SK-N-SH (cell line): ENCODE results near the gene RBL2. TPM values are rescaled to one million over a fixed set of nuclear protein-coding genes. Genes with fewer than 3 reads are reported as not detected.

Experiments
- CTCF ChIA-PET: fragments of 300-600, 350-600 bp; formaldehyde crosslinking; extraction: SDS; loops from one replicate; lab custom pipeline; 2021; lab: Yijun Ruan, JAX
- POLR2A ChIA-PET: fragments of 350-600 bp; sonication (Branson Sonifier 250); formaldehyde crosslinking; extraction: SDS; loops from one replicate; lab custom pipeline; 2020; ENCODE audit warnings: antibody characterized with exemption, inconsistent platforms; lab: Yijun Ruan, JAX
- DNase-seq: peaks from one replicate; pipeline ENCODE4 v3.0.0; 2012
- H2AFZ ChIP-seq: fragments of 200-600 bp; sonication (generic); 2 replicates; pipeline ENCODE4 v1.8.1; 2016; ENCODE audit warnings: antibody characterized with exemption, mild to moderate bottlenecking, low read depth
- H3F3A ChIP-seq: fragments of 200-600 bp; sonication (generic); replicated peaks from 2 replicates; pipeline ENCODE3; 2016; ENCODE audit warnings: antibody characterized with exemption, mild to moderate bottlenecking; ENCODE audit not compliant: insufficient read depth
- H3K27ac ChIP-seq, 2 experiments: fragments of 200-500 bp in 1 of 2; fragments of 200-600 bp in 1 of 2; sonication (Bioruptor generic) in 1 of 2; sonication (generic), shearing (Covaris generic) in 1 of 2; 2 replicates each; pipeline versions ENCODE4 v1.5.1 to v1.6.1; 2014 to 2016; ENCODE audit warnings: low read depth in 2 of 2, inconsistent platforms in 1 of 2, low read length in 1 of 2, mild to moderate bottlenecking in 1 of 2, mixed read lengths in 1 of 2
- H3K27me3 ChIP-seq: fragments of 200-600 bp; sonication (generic), shearing (Covaris generic); 2 replicates; pipeline ENCODE4 v1.6.1; 2016; ENCODE audit warnings: mixed run types; ENCODE audit not compliant: insufficient read depth
- H3K36me3 ChIP-seq, 2 experiments: fragments of 200-500 bp in 1 of 2; fragments of 200-600 bp in 1 of 2; sonication (Bioruptor generic) in 1 of 2; sonication (generic) in 1 of 2; replicated peaks in 1 of 2; 2 replicates each; pipeline versions ENCODE3 to v1.5.1; 2014 to 2016; ENCODE audit warnings: low read length in 1 of 2, mild to moderate bottlenecking in 1 of 2; ENCODE audit not compliant: insufficient read depth in 2 of 2, control insufficient read depth in 1 of 2
- H3K4me1 ChIP-seq, 2 experiments: fragments of 200-500 bp in 1 of 2; fragments of 200-600 bp in 1 of 2; sonication (Bioruptor generic) in 1 of 2; sonication (generic), shearing (Covaris generic) in 1 of 2; 2 replicates each; pipeline versions ENCODE4 v1.5.1 to v1.6.1; 2014 to 2016; ENCODE audit warnings: low read depth in 1 of 2, low read length in 1 of 2, mixed run types in 1 of 2; ENCODE audit not compliant: insufficient read depth in 2 of 2, control insufficient read depth in 1 of 2
- H3K4me2 ChIP-seq: fragments of 200-600 bp; sonication (generic), shearing (Covaris generic); 2 replicates; pipeline ENCODE4 v1.6.1; 2017; ENCODE audit warnings: mixed run types
- H3K4me3 ChIP-seq, 2 experiments: fragments of 200-500 bp in 1 of 2; fragments of 200-600 bp in 1 of 2; sonication (Bioruptor generic) in 1 of 2; sonication (generic), shearing (Covaris generic) in 1 of 2; 2 replicates each; pipeline versions ENCODE4 v1.5.1 to v1.8.1; 2014 to 2016; ENCODE audit warnings: low read depth in 2 of 2, inconsistent platforms in 1 of 2, low read length in 1 of 2, mild to moderate bottlenecking in 1 of 2, mixed read lengths in 1 of 2, moderate library complexity in 1 of 2
- H3K79me2 ChIP-seq: fragments of 200-600 bp; sonication (generic); 2 replicates; pipeline ENCODE4 v1.8.1; 2017; ENCODE audit warnings: mild to moderate bottlenecking; ENCODE audit not compliant: insufficient read depth
- H3K9ac ChIP-seq: fragments of 200-600 bp; sonication (generic); 2 replicates; pipeline ENCODE4 v1.6.1; 2017; ENCODE audit warnings: mixed run types
- H3K9me2 ChIP-seq: fragments of 200-600 bp; sonication (generic); 2 replicates; pipeline ENCODE4 v1.6.1; 2017; ENCODE audit warnings: mixed run types
- H3K9me3 ChIP-seq: fragments of 200-600 bp; sonication (generic); 2 replicates; pipeline ENCODE4 v1.6.1; 2017; ENCODE audit warnings: mixed run types, mild to moderate bottlenecking, moderate library complexity
- H4K20me1 ChIP-seq: fragments of 200-600 bp; sonication (generic); 2 replicates; pipeline ENCODE4 v1.6.1; 2017; ENCODE audit warnings: mild to moderate bottlenecking, mixed run types; ENCODE audit not compliant: insufficient read depth
- CHD2 ChIP-seq: fragments of 150-350 bp; IDR thresholded peaks from 2 replicates; pipeline ENCODE4 v1.6.1; 2018; ENCODE audit warnings: low read length; ENCODE audit not compliant: partially characterized antibody
- CTCF ChIP-seq: fragments of 200-600 bp; sonication (generic); IDR thresholded peaks from 2 replicates; pipeline ENCODE4 v1.6.1; 2017; ENCODE audit warnings: antibody characterized with exemption, mild to moderate bottlenecking, moderate library complexity
- EP300 ChIP-seq, 2 experiments: IDR thresholded peaks; 2 replicates each; pipeline versions ENCODE4 v1.4.0 to v1.6.1; 2012; ENCODE audit warnings: borderline replicate concordance in 1 of 2, low read depth in 1 of 2, low read length in 1 of 2
- GABPA ChIP-seq: IDR thresholded peaks from 2 replicates; pipeline ENCODE4 v1.4.0; 2012; ENCODE audit warnings: low read depth, mild to moderate bottlenecking
- IRF3 ChIP-seq: fragments of 150-350 bp; IDR thresholded peaks from 2 replicates; pipeline ENCODE4 v1.6.1; 2016; ENCODE audit warnings: mild to moderate bottlenecking, low read depth, low read length
- JUND ChIP-seq: IDR thresholded peaks from 2 replicates; pipeline ENCODE4 v1.4.0; 2012
- MEF2A ChIP-seq: IDR thresholded peaks from 2 replicates; pipeline ENCODE4 v1.4.0; 2012; ENCODE audit warnings: low read depth, borderline replicate concordance
- MXI1 ChIP-seq: IDR thresholded peaks from 2 replicates; pipeline ENCODE4 v1.6.1; 2012; ENCODE audit warnings: mild to moderate bottlenecking, low read depth, low read length, improper control_type of control experiment
- NFIC ChIP-seq: IDR thresholded peaks from 2 replicates; pipeline ENCODE4 v1.4.0; 2012; ENCODE audit warnings: borderline replicate concordance
- NRF1 ChIP-seq: IDR thresholded peaks from 2 replicates; pipeline ENCODE4 v1.6.1; 2012; ENCODE audit warnings: low read depth, mild to moderate bottlenecking, low read length
- PBX3 ChIP-seq: IDR thresholded peaks from 2 replicates; pipeline ENCODE4; 2012
- POLR2AphosphoS5 ChIP-seq: IDR thresholded peaks from 2 replicates; pipeline ENCODE4 v1.6.1; 2012; ENCODE audit warnings: low read depth, low read length
- SIN3A ChIP-seq: IDR thresholded peaks from 2 replicates; pipeline ENCODE4 v1.6.1; 2012; ENCODE audit warnings: low read depth, mild to moderate bottlenecking, low read length, moderate library complexity, borderline replicate concordance
- TCF12 ChIP-seq: IDR thresholded peaks from 2 replicates; pipeline ENCODE4 v1.4.0; 2012
- TEAD4 ChIP-seq: IDR thresholded peaks from 2 replicates; pipeline ENCODE4 v1.4.0; 2012; ENCODE audit warnings: mild to moderate bottlenecking, borderline replicate concordance; ENCODE audit not compliant: insufficient read depth
- USF1 ChIP-seq: IDR thresholded peaks from 2 replicates; pipeline ENCODE4 v1.4.0; 2012; ENCODE audit warnings: low read depth, borderline replicate concordance
- YY1 ChIP-seq: IDR thresholded peaks from 2 replicates; pipeline ENCODE4 v1.4.0; 2012; ENCODE audit warnings: low read depth, mild to moderate bottlenecking
- ZBTB33 ChIP-seq: IDR thresholded peaks from 2 replicates; pipeline ENCODE4 v1.4.0; 2012; ENCODE audit warnings: low read depth, borderline replicate concordance
- WGBS: methylation state at CpG from one replicate; pipeline ENCODE4 v1.1.6; 2017; ENCODE audit warnings: low lambda C conversion rate; 5-methylcytosine and 5-hydroxymethylcytosine counted together
- polyA plus RNA-seq, 3 experiments: library from polyadenylated mRNA; depleted of rRNA; stranded (reverse); fragments of >200 nt; gene quantifications; 2 replicates each; pipeline ENCODE4 v1.2.3, GENCODE V29; 2012

The RBL2 gene
- polyA plus RNA-seq, 1 of the 3 experiments (the other 2 are of a cell fraction): 28.0 TPM

GRCh38 chr16:53428681-53429080 lies 5.6 kb upstream of the RBL2 start:
- peaks cover 9% of the 10 kb centered on the region for H3F3A ChIP-seq
- H3K27ac ChIP-seq: peak overlapping the region in 1 of 2 experiments; percentile 52; a peak in 3 of 4 replicates
- H3K4me2 ChIP-seq: peak overlapping the region; percentile 60; the same call in 1 of the 2 replicates
- H3K9ac ChIP-seq: no peak overlapping the region
- H2AFZ ChIP-seq: peak overlapping the region; percentile 51; the same call in 1 of the 2 replicates
- no peaks in the 10 kb centered on the region for H3K36me3 ChIP-seq
- peaks cover 0 to 4% of the 10 kb centered on the region in 2 experiments; a peak in 1 of 4 replicates for H3K4me1 ChIP-seq
- H4K20me1 ChIP-seq: no peaks in the 10 kb centered on the region
- no peaks in the 10 kb centered on the region for H3K79me2 ChIP-seq
- ChIA-PET CTCF (interaction anchor here (0.7 kb wide), 1 partner anchor 14 kb away, joined by 3 read pairs; no protein-coding TSS in a partner anchor), POLR2A (no interaction called here)
- no peaks in the 10 kb centered on the region; the same call in 1 of the 2 replicates for H3K9me3 ChIP-seq
- no peaks in the 10 kb centered on the region for H3K27me3 ChIP-seq
- no peak for DNase-seq
- no peak overlapping the region for H3K4me3 ChIP-seq
- 10% methylated on average over 3 of the region's 3 CpGs for WGBS
- TF ChIP-seq MXI1 (no peak), YY1 (no peak), CHD2 (no peak), POLR2AphosphoS5 (no peak)
- no peaks in the 10 kb centered on the region for H3K9me2 ChIP-seq

- H3K9me3 ChIP-seq: no peaks in the 10 kb centered on the region
- ChIA-PET CTCF (interaction anchor here (0.7 kb wide), 1 partner anchor 15 kb away, joined by 3 read pairs; no protein-coding TSS in a partner anchor), POLR2A (no interaction called here)
- H3K36me3 ChIP-seq: no peaks in the 10 kb centered on the region
- DNase-seq: peak; percentile 48
- no peaks in the 10 kb centered on the region for H3K27me3 ChIP-seq
- no peaks in the 10 kb centered on the region for H4K20me1 ChIP-seq
- no peak overlapping the region for H3K9ac ChIP-seq
- peak overlapping the region; percentile 6 to 52; a peak in 3 of 4 replicates for H3K27ac ChIP-seq
- peak overlapping the region; percentile 51; the same call in 1 of the 2 replicates for H2AFZ ChIP-seq
- 29% methylated on average over 4 of the region's 4 CpGs for WGBS
- H3K9me2 ChIP-seq: no peaks in the 10 kb centered on the region
- 0 out of 2 replicates have a peak, but pooled peaks cover under 1% of the 10 kb centered on the region for H3K79me2 ChIP-seq
- peaks cover 9% of the 10 kb centered on the region for H3F3A ChIP-seq
- H3K4me3 ChIP-seq: no peak overlapping the region
- H3K4me2 ChIP-seq: peak overlapping the region; percentile 60; the same call in 1 of the 2 replicates
- peaks cover 0 to 8% of the 10 kb centered on the region in 2 experiments; a peak in 1 of 4 replicates for H3K4me1 ChIP-seq
- TF ChIP-seq TEAD4: no peak
- TF ChIP-seq NFIC: peak; percentile 71
- no peak for TF ChIP-seq IRF3
- TF ChIP-seq GABPA: no peak
- no peak for TF ChIP-seq YY1
- no peak for TF ChIP-seq ZBTB33
- peak in 1 of 2 experiments; percentile 18; a peak in 1 of 4 replicates for TF ChIP-seq EP300 (IDR thresholded peaks at IDR 0.05; ENCODE audit: borderline replicate concordance in 1 of 2, low read depth in 1 of 2, low read length in 1 of 2)
- TF ChIP-seq CTCF: no peak
- no peak for TF ChIP-seq JUND
- no peak for TF ChIP-seq MEF2A
- TF ChIP-seq TCF12: peak; percentile 24; the same call in 1 of the 2 replicates
- TF ChIP-seq USF1: no peak
- no peak for TF ChIP-seq NRF1
- no peak for TF ChIP-seq PBX3
- TF ChIP-seq MXI1: no peak
- TF ChIP-seq SIN3A: no peak
These were observed 4.9 kb upstream of the RBL2 start for GRCh38 chr16:53429221-53429943.
